Midbrain (tissue), 1 donor: ENCODE data around the gene ASTL.

Experiments used
- DNase-seq: peaks from one replicate; lab custom pipeline; 2025; lab: John Stamatoyannopoulos, UW

The ASTL gene

DNA sequence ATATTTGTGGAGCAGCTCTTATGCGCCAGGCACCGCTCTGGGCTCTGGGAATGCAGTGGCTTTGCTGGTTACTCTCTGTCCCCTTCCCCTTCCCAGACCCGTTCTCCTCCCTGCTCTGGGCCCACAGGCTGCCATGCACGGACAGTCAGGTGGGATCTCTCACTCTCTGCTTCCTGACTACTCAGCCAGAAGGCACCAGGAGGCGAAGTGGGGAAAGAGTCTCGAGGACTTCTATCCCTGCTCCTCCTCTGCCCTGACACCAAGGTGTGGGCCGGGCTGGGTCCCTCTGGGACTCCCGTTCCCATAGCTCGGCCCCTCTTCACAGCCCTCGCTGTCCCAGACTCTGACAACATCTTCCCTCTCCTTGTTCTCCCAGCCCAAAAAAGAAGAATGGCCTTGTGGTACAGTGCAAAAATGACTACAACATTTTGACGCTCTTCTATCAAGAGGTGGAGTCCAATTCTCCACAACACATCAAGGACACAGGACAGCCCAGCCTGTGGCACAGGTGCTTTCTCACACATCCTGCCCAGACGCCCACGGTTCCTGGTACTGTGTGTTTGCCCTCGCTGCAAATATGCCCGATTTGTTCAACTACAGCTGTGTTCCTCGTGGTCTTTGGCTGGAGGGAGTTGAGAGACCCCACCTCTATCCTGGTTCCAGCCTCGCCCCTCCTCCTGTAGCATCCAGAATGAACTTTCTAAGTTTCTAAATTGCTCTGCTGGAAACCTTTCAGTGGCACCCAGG lies 21.0 kb upstream of the ASTL start:
- no peak for DNase-seq

- DNase-seq, result no peak
Measured at GRCh38 chr2:96158554-96158940, 20.2 kb upstream of the ASTL start.

GRCh38 chr2:96157649-96158553 lies 19.6 kb upstream of the ASTL start:
- no peak for DNase-seq

- DNase-seq, result no peak
Measured at GRCh38 chr2:96156926-96157648, 18.8 kb upstream of the ASTL start.

DNA sequence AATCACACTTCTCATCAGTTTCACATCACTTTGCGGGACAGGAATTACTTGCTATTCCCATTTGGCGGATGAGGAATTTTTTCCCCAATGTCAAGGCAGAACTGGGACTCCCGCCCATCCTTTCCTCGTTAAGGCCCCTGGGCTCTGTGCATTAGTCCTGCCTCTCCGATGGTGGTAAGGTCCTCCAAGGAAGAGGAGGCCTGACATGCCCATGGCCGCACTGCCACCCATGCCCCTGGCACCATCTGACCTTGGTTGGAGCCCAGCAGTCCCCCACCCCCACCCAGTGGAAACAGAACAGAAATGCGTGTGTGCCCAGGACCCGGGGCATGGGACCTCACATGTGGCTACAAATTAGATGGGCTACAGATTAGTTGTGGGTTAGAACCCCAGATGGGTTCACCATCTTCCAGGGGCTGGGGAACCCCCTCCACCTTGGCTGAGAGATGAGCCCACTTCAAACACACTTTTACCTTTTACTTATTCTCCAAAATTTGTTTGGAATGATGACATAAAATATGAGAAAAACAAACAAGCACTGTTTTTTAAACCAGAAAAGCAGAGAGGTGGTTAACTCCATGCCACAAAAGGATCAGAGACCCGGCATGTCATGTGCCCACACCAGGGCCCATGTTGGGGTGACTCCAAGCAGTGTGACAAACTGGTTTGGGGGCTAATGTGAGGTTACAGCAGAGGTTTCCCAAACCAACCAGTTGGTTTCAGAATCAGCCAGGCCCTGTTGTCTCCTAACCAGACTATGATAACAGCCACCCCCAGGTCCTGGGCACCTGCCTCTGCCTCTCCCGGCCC lies 17.9 kb upstream of the ASTL start:
- no peak for DNase-seq

DNA sequence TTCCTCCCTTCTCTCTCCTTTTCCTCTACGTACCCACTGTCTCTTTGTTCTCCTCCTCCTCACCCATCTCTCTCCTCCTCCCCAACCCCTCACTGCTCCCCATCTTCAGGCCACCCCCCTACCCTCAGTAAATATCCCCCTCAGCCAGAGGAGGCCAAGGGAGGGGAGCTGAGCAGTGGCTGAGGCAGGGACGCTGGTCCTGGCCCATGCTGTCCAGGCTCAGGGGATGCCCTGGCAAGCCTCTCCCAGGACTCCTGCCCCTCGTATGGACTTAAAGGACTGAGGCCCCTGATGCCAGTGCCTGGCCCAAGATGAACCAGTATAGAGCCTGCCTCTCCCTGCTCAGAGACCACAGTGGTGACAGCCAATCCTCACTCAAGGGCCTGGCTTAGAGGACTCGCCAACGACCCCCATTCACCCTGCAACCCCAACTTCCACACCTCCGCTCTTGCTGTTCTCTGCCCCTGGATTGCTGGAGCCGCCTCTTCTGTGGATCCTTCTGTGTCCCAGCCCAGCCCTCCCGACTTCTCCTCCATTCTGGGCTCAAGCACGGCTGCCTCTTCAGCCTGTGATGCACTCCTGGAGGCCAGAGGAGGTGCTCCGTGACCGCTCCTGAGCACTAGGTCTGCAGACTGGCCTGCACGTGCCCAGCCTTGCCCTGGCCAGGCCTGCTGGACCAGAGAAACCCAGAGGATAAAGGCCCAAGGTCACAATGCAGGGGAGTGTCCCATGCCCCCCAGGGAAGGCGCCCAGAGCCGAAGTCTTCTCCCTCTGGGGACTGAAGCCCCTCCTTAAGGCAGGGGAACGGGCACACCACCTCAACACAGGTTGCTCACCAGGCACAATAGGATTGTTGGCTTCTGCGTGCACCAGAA lies 16.4 kb upstream of the ASTL start:
- no peak for DNase-seq

DNA sequence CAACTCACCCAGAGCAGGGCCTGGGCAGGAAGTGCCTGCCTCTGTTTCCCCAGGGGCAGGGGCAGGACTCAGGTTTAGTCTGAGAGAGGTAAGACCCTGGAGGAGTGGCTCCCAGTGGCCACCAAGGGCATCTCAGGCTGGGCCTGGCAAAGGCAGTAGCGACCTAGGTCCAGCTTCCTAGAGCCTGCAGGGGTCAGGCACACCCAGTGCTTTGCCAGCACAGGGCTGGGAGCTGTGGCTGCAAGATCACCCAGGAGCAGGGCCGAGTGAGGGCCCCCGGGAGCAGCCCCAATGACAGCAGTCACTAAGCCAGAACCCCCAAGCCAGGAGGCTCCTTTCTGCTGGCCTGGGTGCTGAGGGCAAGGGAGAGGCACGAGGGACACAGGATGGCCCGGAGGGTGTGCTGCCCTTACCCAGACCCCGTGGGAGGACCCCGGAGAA lies 15.7 kb upstream of the ASTL start:
- no peak for DNase-seq

DNA sequence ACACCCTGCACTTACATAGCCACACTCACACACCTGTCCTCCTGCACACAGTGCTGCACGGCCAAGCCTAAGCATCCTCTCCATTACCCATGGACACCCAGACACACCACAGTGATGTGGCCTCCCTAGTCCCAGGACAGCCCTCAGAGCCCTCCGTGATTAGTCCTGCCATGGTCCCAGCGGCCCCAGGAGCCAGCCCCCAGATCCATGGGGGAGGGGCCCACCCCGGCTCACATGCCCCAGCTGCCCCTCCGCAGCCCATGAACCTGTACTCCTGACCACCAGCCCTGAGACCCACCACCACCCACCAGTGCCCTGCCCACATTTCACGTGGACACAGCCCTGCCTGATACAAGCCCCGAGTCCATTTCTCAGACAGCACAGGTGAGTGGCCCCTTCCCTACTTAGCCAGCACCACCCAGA lies 15.0 kb upstream of the ASTL start:
- no peak for DNase-seq

GRCh38 chr2:96152304-96153161 lies 14.2 kb upstream of the ASTL start:
- DNase-seq, result no peak

DNA sequence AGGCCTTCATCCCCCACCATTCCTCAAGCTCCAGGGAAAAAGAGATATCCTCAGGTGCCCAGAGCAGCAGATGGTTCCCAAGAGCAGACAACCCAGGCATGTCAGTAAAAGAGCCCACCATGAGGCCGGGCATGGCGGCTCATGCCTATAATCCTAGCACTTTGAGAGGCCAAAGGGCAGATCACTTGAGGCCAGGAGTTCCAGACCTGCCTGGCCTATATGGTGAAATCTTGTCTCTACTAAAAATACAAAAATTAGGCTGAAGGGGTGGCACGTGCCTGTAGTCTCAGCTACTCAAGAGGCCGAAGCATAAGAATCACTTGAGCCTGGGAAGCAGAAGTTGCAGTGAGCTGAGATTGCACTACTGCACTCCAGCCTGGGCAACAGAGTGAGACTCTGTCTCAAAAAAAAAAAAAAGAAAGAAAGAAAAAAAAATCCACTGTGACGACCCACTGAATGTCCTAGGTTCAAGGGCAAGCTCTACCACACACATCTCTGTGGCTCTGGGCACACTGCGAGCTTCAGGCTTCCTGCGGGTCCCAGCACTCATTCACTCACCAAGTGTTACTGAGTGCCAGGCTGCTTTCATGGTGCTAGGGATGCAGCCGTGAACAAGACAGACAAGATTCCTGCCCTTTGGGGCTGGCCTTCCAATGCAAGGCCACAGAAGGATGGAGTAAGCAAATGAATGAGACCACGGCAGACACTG lies 13.4 kb upstream of the ASTL start:
- DNase-seq, result no peak

DNA sequence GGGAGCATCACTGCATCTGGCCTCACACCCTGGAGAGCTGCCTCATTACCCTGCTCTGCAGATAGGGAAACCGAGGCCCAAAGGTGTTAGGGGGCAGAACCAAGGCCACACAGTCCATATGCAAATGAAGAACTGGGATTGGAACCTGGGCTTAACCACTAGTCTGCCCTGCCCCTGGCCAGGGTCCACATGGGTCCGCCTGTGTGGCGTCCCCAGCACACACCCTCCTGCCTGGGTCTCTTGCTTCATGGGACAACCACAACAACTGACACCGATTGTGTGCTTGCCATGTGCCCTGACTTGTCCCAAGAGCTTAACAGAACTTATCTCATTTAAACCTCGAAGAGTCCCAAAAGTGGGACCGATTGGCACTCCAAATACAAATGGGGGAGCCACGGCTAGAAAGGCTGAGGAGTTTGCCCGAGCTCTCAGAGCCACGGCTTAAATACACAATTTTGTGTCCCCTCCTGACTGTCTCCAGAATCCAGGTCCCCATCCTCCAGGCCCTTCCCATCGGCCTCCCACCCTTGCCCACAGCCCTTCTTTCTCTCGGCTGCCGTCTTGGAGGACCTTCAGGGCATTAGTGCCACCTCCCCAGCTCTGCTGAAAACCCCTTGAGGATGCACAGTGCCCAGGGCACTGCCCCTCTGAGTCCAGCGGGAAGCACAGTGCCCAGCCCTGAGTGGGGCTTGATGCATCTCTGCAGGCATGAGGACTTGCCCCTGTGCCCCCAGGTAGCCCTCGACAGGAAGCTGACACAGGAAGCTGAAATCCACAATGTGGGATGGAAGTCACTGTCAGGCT lies 12.7 kb upstream of the ASTL start:
- no peak for DNase-seq

- no peak for DNase-seq
Measured at GRCh38 chr2:96150007-96150640, 11.8 kb upstream of the ASTL start.

GRCh38 chr2:96148410-96149217 lies 10.3 kb upstream of the ASTL start:
- DNase-seq, result no peak

DNA sequence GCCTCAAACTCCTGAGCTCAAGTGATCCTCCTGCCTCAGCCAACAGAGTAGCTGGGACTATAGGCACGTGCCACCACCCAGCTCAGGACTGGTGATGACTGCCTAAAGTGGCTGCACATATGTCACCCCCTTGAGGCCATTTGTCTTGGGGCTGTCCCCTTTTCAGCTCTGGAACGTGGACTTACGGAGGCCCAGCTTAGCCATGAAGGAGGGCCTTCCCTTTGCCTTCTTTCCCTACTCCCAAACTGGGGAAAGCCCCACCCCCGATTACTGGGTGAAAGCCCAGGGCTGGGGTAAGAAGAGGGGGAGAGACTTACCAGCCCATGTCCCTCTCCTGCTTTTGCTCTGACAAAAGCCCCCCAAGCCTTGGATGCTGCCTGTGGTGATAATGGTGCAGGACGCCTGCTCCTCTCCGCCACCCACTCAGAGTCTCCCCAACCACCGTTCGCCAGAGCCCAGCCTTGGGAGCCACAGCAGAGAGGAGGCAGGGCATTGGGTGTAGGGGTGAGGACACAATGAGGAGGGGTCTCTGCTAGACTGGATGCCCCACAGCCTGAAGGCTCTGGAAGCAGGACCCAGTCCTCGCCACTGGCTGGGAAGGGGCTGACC lies 9.4 kb upstream of the ASTL start:
- no peak for DNase-seq

DNA sequence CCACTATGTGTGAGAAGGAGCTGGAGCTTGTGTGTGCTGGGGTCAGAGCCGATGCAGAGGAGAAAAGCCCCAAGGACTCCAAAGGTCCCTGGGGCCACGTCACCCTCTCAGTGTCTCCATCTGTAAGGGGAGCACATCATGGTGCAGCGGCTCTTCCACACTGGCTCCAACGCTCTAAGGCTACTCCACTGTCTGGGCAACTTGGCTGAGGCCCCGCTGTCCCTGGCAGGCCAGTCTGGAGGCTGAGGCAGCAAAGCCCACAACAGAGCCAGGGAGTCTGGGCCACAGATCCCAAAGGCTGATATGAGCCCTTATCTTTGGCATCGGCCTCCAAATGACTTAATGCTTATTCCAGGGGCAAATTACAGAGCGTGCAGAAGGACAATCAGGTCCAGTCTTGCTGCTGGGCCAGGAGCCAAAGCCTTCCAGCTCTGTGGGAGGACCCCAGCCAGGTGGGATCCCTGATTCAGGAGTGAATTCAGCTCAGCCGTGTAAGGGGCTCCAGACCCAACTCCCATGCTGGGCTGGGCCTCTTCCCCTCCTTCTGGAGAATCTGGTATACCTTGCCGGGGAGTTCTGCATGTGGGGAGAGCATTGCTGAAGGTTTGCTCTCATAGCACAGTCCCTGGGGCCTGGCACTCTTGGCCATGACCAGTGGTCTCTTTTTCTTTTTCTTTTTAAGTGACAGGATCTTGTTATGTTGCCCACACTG lies 8.7 kb upstream of the ASTL start:
- no peak for DNase-seq
